Sigmoid colon (tissue), 7 donors: ENCODE measurements around the gene GRIK3. TPM values are rescaled to one million over a fixed set of nuclear protein-coding genes. Genes with fewer than 3 reads are reported as not detected.

Source experiments
- DNase-seq: peaks from one replicate; pipeline ENCODE4 v3.0.0-alpha.2; 2019
- H3K27ac ChIP-seq, 4 donors: fragments of 200-600 bp; sonication (generic); one replicate each; pipeline ENCODE4 v1.5.1; 2016 to 2019; ENCODE audit warnings: mild to moderate bottlenecking in 1 of 4
- H3K27me3 ChIP-seq, 3 donors: fragments of 200-600 bp; sonication (generic); one replicate each; pipeline ENCODE4 v1.5.1; 2019; ENCODE audit warnings: mild to moderate bottlenecking in 1 of 3
- H3K36me3 ChIP-seq, 4 donors: fragments of 200-600 bp; sonication (generic); one replicate each; pipeline ENCODE4 v1.5.1; 2016 to 2019
- H3K4me1 ChIP-seq, 4 donors: fragments of 200-600 bp; sonication (generic); one replicate each; pipeline ENCODE4 v1.5.1; 2017 to 2019
- H3K4me3 ChIP-seq, 4 donors: fragments of 200-600 bp; sonication (generic); one replicate each; pipeline ENCODE4 v1.5.1; 2017 to 2019; ENCODE audit warnings: mild to moderate bottlenecking in 2 of 4, moderate library complexity in 1 of 4
- H3K9me3 ChIP-seq, 4 donors: fragments of 200-600 bp in 3 of 4; sonication (generic) in 3 of 4; one replicate each; pipeline versions ENCODE4 v1.5.1 to v1.6.1; 2013 to 2019
- EP300 ChIP-seq, 4 donors: sonication (generic); formaldehyde crosslinking; IDR thresholded peaks; one replicate each; pipeline ENCODE4 v1.6.1; 2017; ENCODE audit warnings: antibody characterized with exemption in 4 of 4
- POLR2A ChIP-seq, 2 donors: fragments of 450-650 bp; IDR thresholded peaks; one replicate each; pipeline ENCODE4 v1.6.1; 2016; ENCODE audit warnings: antibody characterized with exemption in 2 of 2, mild to moderate bottlenecking in 2 of 2, moderate library complexity in 2 of 2
- POLR2AphosphoS5 ChIP-seq, 4 donors: sonication (generic); formaldehyde crosslinking; IDR thresholded peaks; one replicate each; pipeline ENCODE4 v1.6.1; 2017; ENCODE audit warnings: antibody characterized with exemption in 4 of 4
- WGBS, 2 donors: extraction: QIAGEN DNeasy Blood & Tissue Kit; methylation state at CpG; one replicate each; pipeline ENCODE4 v1.1.7; 2013; 5-methylcytosine and 5-hydroxymethylcytosine counted together
- intact Hi-C: fragments of 100-400 bp; cut with DNase I; formaldehyde crosslinking; loops from one replicate; pipeline ENCODE4 v1.15.1; 2023
- polyA plus RNA-seq, 3 donors: library from polyadenylated mRNA; stranded (reverse); fragments of 200-250 nt; gene quantifications; one replicate each; pipeline ENCODE4 v1.2.3, GENCODE V29; 2013
- total RNA-seq, 4 donors: library from RNA; depleted of rRNA; stranded (reverse); fragments of >200 nt; gene quantifications; one replicate each; pipeline ENCODE4 v1.1.0, GENCODE V29; 2016
- TF ChIP-seq, protein P1 (sequence below), 4 experiments: fragments of 450-650 bp in 3 of 4; fragments of 200-600 bp in 1 of 4; IDR thresholded peaks; one replicate each; pipeline ENCODE4 v1.5.1; 2016 to 2019; ENCODE audit warnings: antibody characterized with exemption in 4 of 4, mild to moderate bottlenecking in 3 of 4, moderate library complexity in 2 of 4
- donor health status: healthy with polysubstance abuse.
- donor health status: Bipolar disorder and iron deficiency.
- donor health status: healthy.

Gene GRIK3
- total and polyA plus RNA-seq, 7 donors: 0.60 to 7.1 (median 3.4) TPM; not detected in 1

GRCh38 chr1:36888811-36889477, 145.4 kb downstream of the GRIK3 start:
- 76 to 79% methylated on average over 7 of the region's 7 CpGs for WGBS, 2 donors
- no peak overlapping the region for H3K27ac ChIP-seq
- DNase-seq: no peak
- intact Hi-C loops: no loop called here
- H3K4me1 ChIP-seq: no peaks in the 10 kb centered on the region
- no peaks in the 10 kb centered on the region for H3K36me3 ChIP-seq
- no peaks in the 10 kb centered on the region for H3K9me3 ChIP-seq
- H3K27me3 ChIP-seq: peaks cover 0 to 14% (median 0%) of the 10 kb centered on the region in 3 donors
- no peak for TF ChIP-seq POLR2AphosphoS5 (IDR thresholded peaks at IDR 0.05)
- TF ChIP-seq, protein P1, sequence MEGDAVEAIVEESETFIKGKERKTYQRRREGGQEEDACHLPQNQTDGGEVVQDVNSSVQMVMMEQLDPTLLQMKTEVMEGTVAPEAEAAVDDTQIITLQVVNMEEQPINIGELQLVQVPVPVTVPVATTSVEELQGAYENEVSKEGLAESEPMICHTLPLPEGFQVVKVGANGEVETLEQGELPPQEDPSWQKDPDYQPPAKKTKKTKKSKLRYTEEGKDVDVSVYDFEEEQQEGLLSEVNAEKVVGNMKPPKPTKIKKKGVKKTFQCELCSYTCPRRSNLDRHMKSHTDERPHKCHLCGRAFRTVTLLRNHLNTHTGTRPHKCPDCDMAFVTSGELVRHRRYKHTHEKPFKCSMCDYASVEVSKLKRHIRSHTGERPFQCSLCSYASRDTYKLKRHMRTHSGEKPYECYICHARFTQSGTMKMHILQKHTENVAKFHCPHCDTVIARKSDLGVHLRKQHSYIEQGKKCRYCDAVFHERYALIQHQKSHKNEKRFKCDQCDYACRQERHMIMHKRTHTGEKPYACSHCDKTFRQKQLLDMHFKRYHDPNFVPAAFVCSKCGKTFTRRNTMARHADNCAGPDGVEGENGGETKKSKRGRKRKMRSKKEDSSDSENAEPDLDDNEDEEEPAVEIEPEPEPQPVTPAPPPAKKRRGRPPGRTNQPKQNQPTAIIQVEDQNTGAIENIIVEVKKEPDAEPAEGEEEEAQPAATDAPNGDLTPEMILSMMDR (IDR thresholded peaks at IDR 0.05): no peak
- TF ChIP-seq EP300 (IDR thresholded peaks at IDR 0.05): no peak
- no peak for TF ChIP-seq POLR2A (IDR thresholded peaks at IDR 0.05)
- no peak overlapping the region for H3K4me3 ChIP-seq

DNA sequence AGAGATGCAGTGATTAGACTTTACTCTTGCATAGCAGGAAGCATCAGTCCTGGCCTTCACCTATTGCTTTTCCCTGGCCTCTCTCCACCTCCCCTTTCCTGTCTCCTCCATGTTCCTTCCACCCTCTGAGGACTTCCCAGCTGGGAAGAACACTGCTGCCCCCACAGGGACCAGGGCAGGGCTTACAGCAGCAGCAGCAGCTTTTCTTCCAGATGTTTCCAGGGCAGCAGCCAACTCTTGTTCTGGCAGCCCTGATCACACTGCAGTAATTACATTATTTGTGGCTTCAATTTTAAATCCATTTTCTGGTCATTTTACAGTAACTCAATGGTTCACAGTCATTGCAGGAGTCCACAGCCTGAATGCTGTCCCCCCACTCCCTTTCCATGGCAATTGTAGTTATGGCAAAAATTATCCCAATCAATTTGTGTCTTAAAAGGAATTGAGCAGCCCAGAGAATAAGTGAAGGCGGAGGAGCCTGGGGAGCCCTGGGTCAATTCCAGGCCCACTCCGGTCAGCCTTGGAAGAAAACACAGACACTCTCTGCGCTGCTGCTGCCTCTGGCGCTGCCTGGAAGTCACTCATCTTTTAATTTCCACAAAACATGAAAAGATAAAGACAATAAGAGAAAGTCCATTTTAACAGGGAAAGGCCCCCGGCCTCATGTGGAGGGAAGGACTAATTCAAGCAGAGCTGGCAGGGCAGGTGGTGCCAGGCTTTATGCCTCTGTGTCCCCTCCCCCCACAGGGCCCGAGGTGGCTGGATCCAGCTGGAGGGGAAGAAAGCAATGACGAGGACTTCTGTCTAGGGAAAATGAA, 148.6 kb downstream of the GRIK3 start:
- Histone ChIP-seq H3K4me3 (no peak overlapping the region), H3K4me1 (no peaks in the 10 kb centered on the region), H3K27ac (no peak overlapping the region), H3K9me3 (no peaks in the 10 kb centered on the region), H3K36me3 (no peaks in the 10 kb centered on the region), H3K27me3 (peaks cover 0 to 14% (median 0%) of the 10 kb centered on the region in 3 donors)
- intact Hi-C loops: no loop called here
- no peak for DNase-seq
- WGBS, 2 donors: 70 to 71% methylated on average over 7 of the region's 7 CpGs
- TF ChIP-seq, protein P1 (IDR thresholded peaks at IDR 0.05): no peak
- no peak for TF ChIP-seq EP300 (IDR thresholded peaks at IDR 0.05)
- TF ChIP-seq POLR2A (IDR thresholded peaks at IDR 0.05): no peak
- TF ChIP-seq POLR2AphosphoS5 (IDR thresholded peaks at IDR 0.05): no peak

GRCh38 chr1:36884801-36885200, 149.5 kb downstream of the GRIK3 start:
- no peaks in the 10 kb centered on the region for H3K4me1 ChIP-seq
- no peak for DNase-seq
- peaks cover 0 to 9% (median 0%) of the 10 kb centered on the region in 3 donors for H3K27me3 ChIP-seq
- 77 to 82% methylated on average over 4 of the region's 4 CpGs for WGBS, 2 donors
- intact Hi-C loops: no loop called here
- no peak overlapping the region for H3K4me3 ChIP-seq
- H3K36me3 ChIP-seq: no peaks in the 10 kb centered on the region
- H3K9me3 ChIP-seq: no peaks in the 10 kb centered on the region
- TF ChIP-seq EP300 (IDR thresholded peaks at IDR 0.05) (no peak), POLR2A (IDR thresholded peaks at IDR 0.05) (no peak), POLR2AphosphoS5 (IDR thresholded peaks at IDR 0.05) (no peak)
- TF ChIP-seq, protein P1 (IDR thresholded peaks at IDR 0.05): no peak
- H3K27ac ChIP-seq: no peak overlapping the region

GRCh38 chr1:36884029-36884701, 150.2 kb downstream of the GRIK3 start:
- H3K27me3 ChIP-seq: peaks cover 0 to 3% (median 0%) of the 10 kb centered on the region in 3 donors
- DNase-seq: no peak
- intact Hi-C loops: no loop called here
- H3K27ac ChIP-seq: no peak overlapping the region
- H3K36me3 ChIP-seq: no peaks in the 10 kb centered on the region
- WGBS, 2 donors: 61% methylated on average over 8 of the region's 8 CpGs
- H3K4me1 ChIP-seq: no peaks in the 10 kb centered on the region
- no peaks in the 10 kb centered on the region for H3K9me3 ChIP-seq
- TF ChIP-seq EP300 (IDR thresholded peaks at IDR 0.05) (no peak), POLR2AphosphoS5 (IDR thresholded peaks at IDR 0.05) (no peak), POLR2A (IDR thresholded peaks at IDR 0.05) (no peak)
- TF ChIP-seq, protein P1 (IDR thresholded peaks at IDR 0.05): no peak
- no peak overlapping the region for H3K4me3 ChIP-seq
